ENCODE results near the gene TMPRSS7.

TMPRSS7 gene

GRCh38 chr3:112109322-112109721 is 74.8 kb downstream of the TMPRSS7 start:
- DNase-seq, result no peak

GRCh38 chr3:112111785-112112402 is 77.4 kb downstream of the TMPRSS7 start:
- peak; percentile 51 for DNase-seq

- DNase-seq, result no peak
Measured at GRCh38 chr3:112114576-112115160, 80.1 kb downstream of the TMPRSS7 start.

- peak; percentile 11 for DNase-seq
Measured at GRCh38 chr3:112115161-112115739, 80.7 kb downstream of the TMPRSS7 start.

GRCh38 chr3:112115806-112116383 is 81.4 kb downstream of the TMPRSS7 start:
- no peak for DNase-seq

- DNase-seq, result no peak
Measured at GRCh38 chr3:112116748-112117186, 82.2 kb downstream of the TMPRSS7 start.

- no peak for DNase-seq
Measured at GRCh38 chr3:112117415-112117814, 82.9 kb downstream of the TMPRSS7 start.

GRCh38 chr3:112117841-112118571 is 83.5 kb downstream of the TMPRSS7 start:
- DNase-seq, result no peak

GRCh38 chr3:112119962-112120836 is 85.7 kb downstream of the TMPRSS7 start:
- no peak for DNase-seq

GRCh38 chr3:112121577-112122547 is 87.3 kb downstream of the TMPRSS7 start:
- DNase-seq, result no peak

GRCh38 chr3:112122870-112123269 is 88.3 kb downstream of the TMPRSS7 start:
- no peak for DNase-seq

GRCh38 chr3:112123548-112123947 is 89.0 kb downstream of the TMPRSS7 start:
- no peak for DNase-seq

GRCh38 chr3:112124907-112125607 is 90.5 kb downstream of the TMPRSS7 start:
- DNase-seq, result no peak

GRCh38 chr3:112126511-112126911 is 92.0 kb downstream of the TMPRSS7 start:
- DNase-seq, result peak; percentile 28

GRCh38 chr3:112127522-112128494 is 93.3 kb downstream of the TMPRSS7 start:
- DNase-seq, result no peak

- peak; percentile 23 for DNase-seq
Measured at GRCh38 chr3:112128843-112129727, 94.5 kb downstream of the TMPRSS7 start.

GRCh38 chr3:112129925-112130637 is 95.5 kb downstream of the TMPRSS7 start:
- DNase-seq, result no peak

- DNase-seq, result no peak
Measured at GRCh38 chr3:112130638-112130993, 96.1 kb downstream of the TMPRSS7 start.

All from fibroblast of skin of right quadriceps (primary cell).